Astrocyte of the cerebellum (primary cell): ENCODE results near the gene RHBDL3.

ENCODE experiments used
- DNase-seq: peaks from one replicate; pipeline ENCODE4 v3.0.0-alpha.2; 2011; ENCODE audit warnings: low read depth
- H3K4me3 ChIP-seq: 2 replicates; pipeline ENCODE4 v1.5.1; 2011; ENCODE audit warnings: mild to moderate bottlenecking, low read depth, low read length, moderate library complexity
- CTCF ChIP-seq: IDR thresholded peaks from 2 replicates; pipeline ENCODE4 v1.5.1; 2012; ENCODE audit warnings: low read length, low read depth, moderate library complexity, mild to moderate bottlenecking; ENCODE audit errors: missing control alignments
- in situ Hi-C: cut with HindIII; loops from 2 replicates; pipeline ENCODE4 v1.10.0; 2017; ENCODE audit warnings: low sequenced_read_pairs

The RHBDL3 gene

GRCh38 chr17:32286518-32286900, 20.9 kb downstream of the RHBDL3 start:
- no peak overlapping the region for H3K4me3 ChIP-seq
- no peak for DNase-seq
- in situ Hi-C loops, result loop anchor here (5.0 kb wide), 1 partner anchor 89 kb away; no protein-coding TSS in a partner anchor
- TF ChIP-seq CTCF, result no peak

- in situ Hi-C loops, result loop anchor here (5.0 kb wide), 1 partner anchor 91 kb away; no protein-coding TSS in a partner anchor
- H3K4me3 ChIP-seq, result no peak overlapping the region
- TF ChIP-seq CTCF, result no peak
- DNase-seq, result no peak
Observed at GRCh38 chr17:32287804-32288511, 22.3 kb downstream of the RHBDL3 start.

- no peak overlapping the region for H3K4me3 ChIP-seq
- no peak for DNase-seq
- TF ChIP-seq CTCF, result no peak
- in situ Hi-C loops, result loop anchor here (5.0 kb wide), 1 partner anchor 91 kb away; no protein-coding TSS in a partner anchor
Observed at GRCh38 chr17:32288615-32289014, 23.0 kb downstream of the RHBDL3 start.

- in situ Hi-C loops, result loop anchor here (5.0 kb wide), 1 partner anchor 92 kb away; no protein-coding TSS in a partner anchor
- no peak for DNase-seq
- no peak overlapping the region for H3K4me3 ChIP-seq
- no peak for TF ChIP-seq CTCF
Observed at GRCh38 chr17:32289471-32290070, 23.9 kb downstream of the RHBDL3 start.

- in situ Hi-C loops, result no loop called here
Observed at GRCh38 chr17:32292094-32292493, 26.5 kb downstream of the RHBDL3 start.

GRCh38 chr17:32297424-32297823, 31.8 kb downstream of the RHBDL3 start:
- DNase-seq, result no peak
- in situ Hi-C loops, result no loop called here
- H3K4me3 ChIP-seq, result no peak overlapping the region
- TF ChIP-seq CTCF, result no peak

More at GRCh38 chr17:32292094-32292493, 26.5 kb downstream of the RHBDL3 start:
- TF ChIP-seq CTCF, result no peak
- no peak for DNase-seq
- H3K4me3 ChIP-seq, result no peak overlapping the region
